Activated T-helper 1 cell treated with Interleukin-2 at 50 U/mL for 16 hours (primary cell): ENCODE measurements around the gene UBE3C.
A peak's percentile ranks its signal among the peaks of the same experiment; 100 is the strongest.
"Not testable (repeated sequence)": the region's sequence is repeated elsewhere in the genome, so short reads cannot be mapped to it uniquely, and the experiment has no call there.

Experiments
- DNase-seq: peaks from one replicate; pipeline ENCODE4 v3.0.0-alpha.2; 2020; ENCODE audit warnings: low read depth

The UBE3C gene

DNA sequence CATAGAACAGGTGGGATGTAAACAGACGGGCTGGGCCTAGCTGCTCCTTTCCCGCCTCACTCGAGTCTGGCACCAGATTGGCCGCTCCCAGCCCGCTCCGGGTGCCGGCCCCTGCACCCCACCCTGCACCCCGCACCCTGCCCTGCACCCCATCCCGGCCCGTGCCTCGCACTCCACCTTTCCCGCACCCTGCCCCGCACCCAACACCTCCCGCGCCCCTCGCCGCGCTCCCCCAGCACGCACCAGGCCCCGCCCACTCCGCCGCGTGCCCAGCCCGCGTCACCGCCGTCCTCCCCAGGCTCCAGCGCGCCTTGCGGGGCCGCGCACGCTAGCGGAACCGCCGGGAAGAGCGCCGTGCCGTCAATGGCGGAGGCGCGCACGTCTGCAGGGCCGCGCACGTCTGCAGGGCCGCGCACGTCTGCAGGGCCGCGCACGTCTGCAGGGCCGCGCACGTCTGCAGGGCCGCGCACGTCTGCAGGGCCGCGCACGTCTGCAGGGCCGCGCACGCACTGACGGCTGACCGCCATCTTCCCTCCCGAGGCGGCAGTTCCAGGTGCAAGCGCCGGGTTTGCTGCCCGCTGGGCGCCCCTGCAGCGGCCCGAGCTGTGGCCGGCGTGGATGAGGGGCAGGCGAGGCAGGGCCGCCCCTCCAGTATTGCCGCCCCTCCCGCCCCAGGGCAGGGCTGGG is at the start of gene UBE3C:
Gene UBE3C (plus strand): TSS at position 503 of the 687 bp plus-strand sequence. CDS start 347 bp downstream, outside the sequence.
- DNase-seq, result peak; percentile 88

DNA sequence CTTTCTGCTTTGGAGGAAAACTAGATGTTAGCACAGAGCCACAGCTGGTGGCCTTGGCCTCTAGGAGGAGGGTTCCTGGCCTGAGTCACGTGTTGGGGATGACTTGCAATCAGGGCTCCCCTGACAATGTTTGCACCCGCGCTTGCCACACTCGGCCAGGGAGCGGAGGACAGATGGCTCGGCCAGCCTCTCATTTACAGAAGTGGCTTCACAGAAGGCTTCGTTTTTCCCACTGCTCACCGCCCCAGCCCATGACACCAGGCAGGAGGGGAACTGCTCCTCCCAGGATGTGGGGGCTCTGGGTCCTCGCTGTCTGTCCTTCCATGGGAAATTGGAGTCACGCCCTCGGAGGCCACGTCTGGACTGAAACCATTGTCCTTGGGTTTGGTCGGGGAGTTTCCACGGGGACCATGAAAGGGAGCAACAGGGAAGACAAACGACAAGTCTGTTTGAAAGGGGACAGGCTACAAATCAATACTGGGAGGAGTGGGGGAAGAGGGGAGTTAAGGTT is 49.6 kb upstream of the UBE3C start:
- no peak for DNase-seq

DNA sequence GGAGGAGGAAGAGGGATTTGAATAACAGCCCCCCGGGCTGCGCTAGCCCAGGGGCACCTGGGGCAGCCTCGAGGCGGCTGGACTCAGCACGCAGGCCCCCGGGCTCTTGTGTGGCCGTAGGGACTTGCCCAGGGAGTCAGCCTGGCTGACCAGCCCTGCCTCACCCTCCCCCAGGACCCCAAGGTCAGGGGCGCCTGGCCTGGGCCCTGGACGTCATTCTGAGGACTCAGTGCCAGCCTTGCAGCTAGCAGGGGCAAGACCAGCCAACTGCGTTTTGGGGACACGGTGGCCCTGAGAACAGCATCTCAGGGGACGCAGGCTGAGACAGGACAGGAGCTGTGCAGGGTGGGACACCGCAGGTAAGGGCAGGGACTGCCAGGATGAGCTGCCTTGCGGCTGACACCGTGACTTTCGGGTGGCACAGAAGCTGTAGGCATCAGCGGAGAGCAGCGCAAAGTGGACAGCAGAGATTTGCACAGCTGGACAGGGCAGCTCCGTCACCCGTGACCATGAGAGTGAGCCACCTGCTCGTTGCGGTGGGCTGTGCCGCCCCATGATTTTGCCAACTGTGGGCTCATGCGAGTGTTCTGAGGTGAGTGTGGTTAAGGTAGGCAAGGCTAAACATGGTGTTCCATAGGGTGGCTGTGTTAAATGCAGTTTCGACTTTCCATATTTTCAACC is 48.1 kb upstream of the UBE3C start:
- no peak for DNase-seq

DNA sequence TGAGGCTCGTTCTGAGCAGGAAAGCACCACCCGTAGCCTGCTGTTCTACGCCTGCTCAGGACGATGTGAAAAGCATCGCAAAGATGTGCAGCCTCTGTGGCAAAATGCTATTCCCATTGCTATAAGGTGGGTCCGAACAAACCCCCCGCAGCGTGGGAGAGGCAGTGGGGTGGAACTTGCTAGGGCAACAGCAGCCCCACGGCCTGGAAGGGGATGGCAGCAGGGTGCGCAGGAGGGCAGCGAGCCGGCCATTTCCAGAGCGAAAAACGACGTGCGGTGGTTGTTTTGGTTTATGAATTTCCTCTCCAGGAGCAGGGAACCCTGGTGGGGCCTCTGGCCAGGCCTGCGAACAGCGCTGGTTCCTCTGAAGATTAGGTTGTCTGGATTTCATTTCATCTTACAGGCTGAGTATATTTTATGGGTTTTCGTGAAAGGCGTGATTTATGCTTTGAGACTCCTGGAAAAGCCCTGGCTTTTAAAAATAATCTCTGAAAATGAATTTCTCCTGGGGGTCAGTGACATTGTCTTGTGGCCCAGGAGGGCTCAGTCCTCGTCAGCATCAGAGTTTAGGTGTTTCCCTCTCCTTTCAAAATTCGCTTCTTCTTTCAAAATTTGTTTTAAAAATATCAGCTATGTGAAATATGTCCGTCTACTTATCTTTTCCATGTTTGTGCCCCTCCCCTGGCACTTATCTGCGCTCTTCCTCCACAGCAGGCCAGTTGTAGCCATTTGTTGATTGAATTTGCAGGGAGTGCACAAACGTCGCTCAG is 42.3 kb upstream of the UBE3C start:
- no peak for DNase-seq

DNA sequence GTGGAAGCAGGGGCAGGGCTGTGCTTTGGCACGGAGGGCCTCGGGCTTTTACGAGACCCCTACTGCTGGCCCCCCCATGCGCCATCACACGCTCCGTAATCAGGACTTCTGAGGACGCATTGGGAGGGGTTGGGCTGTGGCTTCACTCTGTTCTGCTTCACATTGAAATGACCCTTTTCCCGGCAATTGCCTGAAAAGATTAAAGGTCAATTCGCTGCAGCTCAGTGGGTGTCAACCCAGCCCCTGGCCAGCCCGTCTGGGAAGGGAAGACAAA is 41.7 kb upstream of the UBE3C start:
- DNase-seq, result no peak

DNA sequence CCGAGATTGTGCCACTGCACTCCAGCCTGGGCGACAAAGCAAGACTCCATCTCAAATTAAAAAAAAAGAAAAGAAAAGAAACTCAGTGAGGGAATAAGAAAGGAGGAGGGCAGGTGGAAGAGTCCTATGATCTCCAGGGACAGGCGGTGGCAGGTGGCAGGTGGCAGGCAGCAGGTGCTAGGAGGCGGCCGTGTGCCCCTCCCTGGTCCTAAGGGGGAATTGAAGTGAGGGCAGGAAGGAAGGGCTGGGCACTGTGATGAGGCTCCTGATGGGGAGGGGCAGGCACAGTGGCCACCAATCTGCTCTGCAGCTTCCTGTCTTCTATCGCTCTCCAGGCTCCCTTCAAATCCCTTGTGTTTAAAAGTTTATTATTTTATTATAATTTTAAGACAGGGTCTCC is 41.2 kb upstream of the UBE3C start:
- DNase-seq, result no peak

DNA sequence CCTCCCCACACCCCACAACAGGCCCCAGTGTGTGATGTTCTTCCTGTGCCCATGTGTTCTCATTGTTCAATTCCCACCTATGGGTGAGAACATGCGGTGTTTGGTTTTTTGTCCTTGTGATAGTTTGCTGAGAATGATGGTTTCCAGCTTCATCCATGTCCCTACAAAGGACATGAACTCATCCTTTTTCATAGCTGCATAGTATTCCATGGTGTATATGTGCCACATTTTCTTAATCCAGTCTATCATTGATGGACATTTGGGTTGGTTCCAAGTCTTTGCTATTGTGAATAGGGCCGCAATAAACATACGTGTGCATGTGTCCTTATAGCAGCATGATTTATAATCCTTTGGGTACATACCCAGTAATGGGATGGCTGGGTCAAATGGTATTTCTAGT is 38.7 kb upstream of the UBE3C start:
- DNase-seq, result not testable (repeated sequence)

DNA sequence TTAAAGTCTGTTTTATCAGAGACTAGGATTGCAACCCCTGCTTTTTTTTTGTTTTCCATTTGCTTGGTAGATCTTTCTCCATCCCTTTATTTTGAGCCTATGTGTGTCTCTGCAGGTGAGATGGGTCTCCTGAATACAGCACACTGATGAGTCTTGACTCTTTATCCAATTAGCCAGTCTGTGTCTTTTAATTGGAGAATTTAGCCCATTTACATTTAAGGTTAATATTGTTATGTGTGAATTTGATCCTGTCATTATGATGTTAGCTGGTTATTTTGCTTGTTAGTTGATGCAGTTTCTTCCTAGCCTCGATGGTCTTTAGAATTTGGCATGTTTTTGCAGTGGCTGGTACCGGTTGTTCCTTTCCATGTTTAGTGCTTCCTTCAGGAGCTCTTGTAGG is 35.1 kb upstream of the UBE3C start:
- not testable (repeated sequence) for DNase-seq

DNA sequence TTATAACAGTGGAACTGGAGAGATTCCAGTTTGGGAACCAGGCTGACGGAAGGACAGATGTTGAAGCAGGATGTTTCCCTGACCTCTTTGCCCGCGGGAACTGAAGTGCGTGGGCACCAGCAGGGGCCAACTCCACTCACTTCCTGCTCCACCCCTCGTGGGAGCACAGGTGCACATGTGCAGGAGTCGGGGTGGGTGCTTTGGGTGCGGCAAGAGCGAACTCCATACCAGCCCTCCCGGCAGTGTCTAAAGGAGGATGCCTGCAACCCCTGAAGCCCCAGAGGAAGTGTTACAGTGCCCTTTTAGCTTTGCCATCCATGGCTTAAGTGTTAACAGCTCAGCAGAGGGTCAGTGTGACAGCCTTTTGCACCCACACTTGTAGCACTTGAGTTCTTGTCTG is 27.4 kb upstream of the UBE3C start:
- no peak for DNase-seq

DNA sequence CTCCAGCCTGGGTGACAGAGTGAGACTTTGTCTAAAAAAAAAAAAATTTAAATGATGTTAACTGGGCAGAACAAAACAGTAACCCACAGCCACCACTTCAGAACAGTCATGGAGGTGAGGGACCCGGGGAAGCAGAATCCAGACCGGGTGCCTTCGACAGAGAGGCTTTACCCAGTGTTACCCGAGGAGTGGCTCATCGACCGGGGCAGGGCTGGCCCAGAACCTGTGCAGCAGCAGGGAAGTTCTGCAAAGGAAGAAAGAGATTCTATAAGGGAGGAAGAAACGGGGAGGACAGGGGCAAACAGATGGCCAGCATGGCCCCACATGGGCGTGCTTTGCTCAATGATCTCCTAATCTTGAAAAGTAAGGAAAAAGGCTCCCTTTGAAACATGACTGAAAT is 26.0 kb upstream of the UBE3C start:
- no peak for DNase-seq

DNA sequence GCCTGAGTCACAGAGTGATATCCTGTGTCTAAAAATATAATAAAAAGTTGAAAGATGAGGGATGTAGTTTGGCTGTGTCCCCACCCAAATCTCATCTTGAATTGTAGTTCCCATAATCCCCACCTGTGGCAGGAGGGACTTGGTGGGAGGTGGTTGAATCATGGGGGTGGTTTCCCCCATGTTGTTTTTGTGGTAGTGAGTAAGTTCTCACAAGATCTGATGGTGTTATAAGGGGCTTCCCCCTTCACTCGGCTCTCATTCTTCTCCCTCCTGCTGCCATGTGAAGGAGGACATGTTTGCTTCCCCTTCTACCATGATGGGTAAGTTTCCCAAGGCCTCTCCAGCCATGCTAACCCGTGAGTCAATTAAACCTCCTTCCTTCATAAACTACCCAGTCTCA is 25.1 kb upstream of the UBE3C start:
- no peak for DNase-seq

DNA sequence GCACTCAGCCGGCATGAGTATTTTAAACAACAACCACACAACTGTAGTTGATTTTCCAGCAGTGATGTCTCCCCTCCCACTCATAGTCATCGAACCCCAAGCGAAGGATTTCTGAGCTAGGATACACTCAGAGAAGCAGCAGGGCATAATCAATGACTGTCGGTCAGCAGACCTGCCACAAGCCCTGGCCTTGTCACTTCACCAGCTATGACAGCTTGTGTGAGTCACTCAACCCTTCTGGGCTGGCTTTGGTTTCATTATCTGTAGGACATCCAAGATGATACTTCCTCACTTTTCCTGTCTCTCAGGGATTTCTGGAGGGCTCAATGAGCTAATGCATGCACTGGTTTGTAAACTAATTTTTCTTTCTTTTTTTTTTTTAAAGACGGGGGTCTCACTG is 22.0 kb upstream of the UBE3C start:
- no peak for DNase-seq

DNA sequence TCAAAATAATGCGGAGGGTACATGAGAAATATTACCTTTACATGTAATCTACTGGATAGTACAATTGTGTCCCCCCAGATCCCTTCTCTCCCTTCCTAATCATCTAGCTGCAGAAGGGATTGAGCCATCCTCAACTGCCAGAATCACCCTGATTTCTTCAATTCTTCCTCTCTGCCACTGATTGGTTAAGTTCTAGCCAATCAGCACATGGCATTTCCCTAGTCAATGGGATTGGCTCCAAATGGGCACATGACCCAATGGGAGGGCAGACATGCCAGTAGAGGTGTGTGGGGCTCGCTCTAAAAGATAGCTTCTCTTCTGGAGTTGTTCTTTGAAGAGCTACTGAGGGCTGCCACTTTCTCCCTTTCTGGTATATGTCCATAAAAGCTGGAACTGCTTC is 20.9 kb upstream of the UBE3C start:
- DNase-seq, result no peak

DNA sequence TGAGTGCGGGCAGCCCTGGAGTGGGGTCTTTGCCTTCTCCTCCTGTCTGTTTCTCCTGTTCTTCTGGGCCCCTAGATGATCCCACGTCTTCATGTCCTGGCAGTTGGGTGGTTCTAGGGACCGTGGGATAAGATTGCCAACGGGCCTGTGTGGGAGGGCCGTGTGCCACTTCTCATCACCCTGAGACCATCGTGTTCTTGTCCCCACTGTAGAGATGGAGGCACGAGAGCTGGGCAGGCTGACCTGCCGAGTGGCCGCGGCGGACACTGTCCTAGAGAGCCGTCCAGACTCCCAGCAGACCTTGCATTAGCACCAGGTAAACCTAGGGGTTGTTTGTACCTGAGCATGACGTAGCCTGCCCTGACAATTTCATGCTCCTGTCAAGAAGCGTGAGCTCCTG is 18.5 kb upstream of the UBE3C start:
- DNase-seq, result no peak

DNA sequence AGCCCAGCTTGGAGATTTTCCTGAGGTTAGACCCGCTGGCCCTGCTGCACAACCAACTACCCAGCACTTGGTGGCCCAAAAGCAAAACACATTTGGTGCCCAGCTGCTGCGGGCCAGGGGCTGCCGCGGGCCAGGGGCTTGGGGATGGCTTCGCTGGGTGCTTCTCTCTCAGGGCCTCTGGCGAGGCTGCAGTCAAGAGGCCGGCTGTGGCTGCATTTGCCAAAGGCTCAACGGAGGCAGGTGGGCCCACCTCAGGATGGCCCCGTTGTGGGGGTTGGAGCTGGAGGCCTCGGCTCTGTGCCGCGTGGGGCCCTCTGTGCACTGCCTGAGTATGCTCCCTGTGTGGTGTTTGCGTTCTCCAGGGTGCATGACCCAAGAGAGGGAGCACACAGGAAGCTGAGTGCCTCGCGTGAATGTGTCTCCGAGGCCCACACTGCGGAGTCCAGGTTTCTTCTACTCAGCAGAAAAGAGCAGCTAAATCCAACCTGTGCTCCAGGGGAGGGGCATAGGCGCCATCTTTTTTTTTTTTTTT is 17.5 kb upstream of the UBE3C start:
- DNase-seq, result no peak

DNA sequence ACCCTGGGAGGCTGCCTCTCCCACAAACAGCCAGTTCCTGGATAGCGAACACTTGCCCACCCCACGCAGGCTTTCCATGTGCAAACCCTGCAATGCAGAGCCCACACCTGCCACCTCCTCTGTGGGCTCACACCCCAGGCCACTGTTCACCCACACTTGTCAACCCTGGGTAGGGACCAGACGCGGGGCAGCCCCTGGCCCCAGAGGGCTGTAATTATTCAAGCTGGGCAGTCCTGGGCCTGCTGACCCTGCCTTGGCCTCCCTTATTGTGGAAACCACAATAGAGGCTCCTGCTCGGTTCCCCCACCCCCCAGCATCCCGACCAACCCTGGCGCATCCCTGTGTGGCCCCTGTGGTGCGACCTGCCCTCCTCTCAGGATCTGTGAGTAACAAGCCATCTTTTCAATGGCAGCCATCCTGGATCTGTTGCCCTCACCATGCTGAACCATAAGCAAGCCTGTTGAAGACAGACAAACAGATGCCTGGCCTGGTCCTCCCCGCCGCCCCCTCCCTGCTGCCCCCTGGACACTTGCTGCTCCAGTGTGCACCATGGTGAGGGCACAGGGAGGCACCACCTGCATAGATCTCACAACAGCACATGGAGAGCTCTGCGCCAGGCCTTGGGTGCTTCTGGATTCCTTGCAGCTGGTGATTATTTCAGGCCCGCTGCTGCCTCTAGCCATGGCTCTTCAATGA is 15.8 kb upstream of the UBE3C start:
- no peak for DNase-seq

DNA sequence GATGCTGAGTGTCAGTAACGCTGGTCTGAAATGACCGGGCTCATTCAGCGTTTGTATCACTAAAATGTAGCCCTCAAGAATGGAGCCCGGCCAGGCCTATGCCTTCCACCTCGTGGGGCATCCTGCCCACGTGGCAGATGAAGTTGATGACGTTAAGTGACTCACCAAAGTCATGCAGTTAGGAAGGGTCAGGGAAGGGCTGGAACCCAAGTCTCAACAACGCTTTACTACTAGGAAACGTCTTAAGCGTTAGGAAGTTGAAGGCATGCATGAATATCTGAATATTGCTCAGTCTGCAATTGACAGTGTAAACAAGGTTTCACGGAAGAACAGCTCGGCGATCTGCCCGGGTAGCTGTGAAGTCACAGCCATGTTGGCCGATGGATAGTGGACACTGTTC is 14.0 kb upstream of the UBE3C start:
- no peak for DNase-seq

DNA sequence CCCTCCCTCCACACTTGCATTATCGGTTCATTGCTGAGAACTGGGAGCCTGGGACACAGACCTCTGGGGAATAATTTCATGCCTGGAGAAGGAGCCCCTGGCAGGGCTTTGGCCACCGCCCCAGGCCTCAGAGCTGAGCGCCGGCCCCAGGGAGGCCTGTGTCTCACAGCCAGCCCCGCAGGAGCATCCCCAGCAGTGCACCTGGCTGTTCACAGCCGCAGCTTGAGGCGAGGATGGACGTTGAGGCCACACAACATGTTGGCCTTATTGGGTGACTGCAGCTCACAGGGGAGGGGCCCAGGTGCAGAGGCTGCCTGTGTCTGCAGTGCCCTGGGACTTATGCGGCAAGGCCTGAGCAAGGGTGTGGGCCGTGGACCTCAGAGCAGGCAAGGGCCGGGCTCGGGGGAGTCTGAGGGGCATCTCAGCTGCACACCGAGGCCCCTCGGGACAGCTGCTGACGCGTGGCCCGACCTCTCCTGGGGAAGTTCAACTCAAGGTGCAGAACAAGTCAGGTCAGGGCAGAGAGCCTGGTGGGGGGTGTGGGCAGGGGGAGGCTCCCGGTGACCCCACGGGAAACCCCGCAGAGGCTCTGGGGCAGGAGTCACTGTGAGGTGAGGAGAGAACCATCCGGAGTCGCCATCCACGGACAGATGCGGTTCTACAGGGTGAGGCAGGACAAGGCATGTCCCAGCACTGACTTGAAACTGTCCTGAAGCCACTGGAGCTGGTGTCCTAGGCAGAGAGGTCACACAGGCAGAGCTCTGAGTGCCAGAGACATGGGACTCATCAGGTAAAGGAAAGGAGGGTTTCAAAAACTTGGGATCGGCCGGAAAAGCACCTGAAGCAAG is 13.1 kb upstream of the UBE3C start:
- no peak for DNase-seq

DNA sequence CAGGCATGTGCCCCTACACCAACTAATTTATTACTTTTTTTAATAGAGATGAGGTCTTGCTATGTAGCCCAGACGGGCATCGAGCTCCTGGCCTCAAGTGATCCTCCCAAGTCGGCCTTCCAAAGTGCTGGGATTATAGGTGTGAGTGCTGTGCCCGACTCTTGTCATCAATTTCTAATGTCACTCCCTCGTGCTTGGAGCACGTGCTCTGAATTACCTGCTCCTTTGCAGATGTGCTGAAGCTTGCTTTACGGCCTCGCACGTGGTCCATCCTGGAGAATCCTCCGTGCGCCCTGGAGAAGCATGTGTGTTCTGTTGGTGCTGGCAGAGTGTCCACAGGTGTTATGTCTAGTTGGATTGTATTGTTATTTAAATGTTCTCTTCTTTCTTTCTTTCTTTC is 11.8 kb upstream of the UBE3C start:
- DNase-seq, result no peak

DNA sequence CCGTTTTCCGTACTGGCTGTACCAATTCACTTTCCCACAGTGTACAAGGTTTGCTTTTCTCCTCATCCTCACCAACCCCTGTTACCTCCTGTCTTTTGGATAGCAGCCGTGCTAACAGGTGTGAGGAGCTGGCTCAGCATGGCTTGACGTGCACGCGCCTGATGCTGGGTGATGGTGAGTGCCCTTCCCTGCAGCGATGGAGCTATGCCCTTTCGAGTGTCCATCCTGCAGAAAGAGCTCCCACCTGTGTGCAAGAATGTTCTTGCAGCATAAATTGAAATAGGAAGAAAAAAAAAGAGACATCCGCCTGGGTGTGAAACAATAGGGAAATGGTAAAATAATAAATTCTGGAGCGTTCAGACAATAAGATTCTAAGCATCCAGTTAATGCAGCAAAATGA is 9.5 kb upstream of the UBE3C start:
- DNase-seq, result no peak

DNA sequence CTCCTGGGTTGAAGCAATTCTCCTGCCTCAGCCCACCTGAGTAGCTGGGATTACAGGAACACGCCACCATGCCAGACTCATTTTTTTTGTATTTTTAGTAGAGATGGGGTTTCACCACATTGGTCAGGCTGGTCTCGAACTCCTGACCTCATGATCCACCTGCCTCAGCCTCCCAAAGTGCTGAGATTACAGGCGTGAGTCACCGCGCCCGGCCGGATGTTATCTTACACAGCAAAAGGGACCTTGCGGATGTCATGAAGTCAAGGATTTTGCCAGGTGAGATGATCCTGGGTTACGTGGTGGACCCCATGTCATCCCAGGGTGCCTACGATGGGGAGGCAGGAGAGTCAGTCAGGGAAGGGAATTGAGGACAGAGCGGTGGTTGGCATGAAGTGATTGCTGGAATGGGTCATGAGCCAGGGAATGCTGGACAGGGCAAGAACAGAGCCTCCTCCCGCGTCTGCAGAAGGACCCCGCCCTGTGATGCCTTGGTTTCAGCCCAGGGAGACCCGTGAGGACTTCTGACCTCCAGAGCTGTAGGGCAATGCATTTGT is 8.7 kb upstream of the UBE3C start:
- no peak for DNase-seq
